MCF 10A (cell line): Measurements from ENCODE around the gene MAMLD1. TPM values are rescaled to one million over a fixed set of nuclear protein-coding genes. Genes with fewer than 3 reads are reported as not detected.

Source experiments
- BruUV-seq: library from RNA; stranded (reverse); fragments of 400-500 nt; replicated peaks from 2 replicates; lab custom pipeline; 2021; lab: Mats Ljungman, UMichigan
- CTCF ChIA-PET: fragments of 300-600 bp; sonication (Branson Sonifier 250); formaldehyde crosslinking; extraction: SDS; loops from one replicate; lab custom pipeline; 2021; ENCODE audit warnings: antibody characterized with exemption, inconsistent platforms; lab: Yijun Ruan, JAX
- POLR2A ChIA-PET: fragments of 300-600, 350-650 bp; sonication (Branson Sonifier 250); formaldehyde crosslinking; extraction: SDS; loops from one replicate; lab custom pipeline; 2020; ENCODE audit warnings: antibody characterized with exemption, inconsistent platforms; lab: Yijun Ruan, JAX
- DNase-seq: peaks from one replicate; pipeline ENCODE4 v3.0.0-alpha.2; 2018; ENCODE audit not compliant: unreplicated experiment
- H3K27ac Mint-ChIP-seq: one replicate; pipeline ENCODE4 v1.8.0; 2022; ENCODE audit warnings: mild to moderate bottlenecking, low read depth, mixed read lengths; ENCODE audit not compliant: unreplicated experiment
- H3K27me3 Mint-ChIP-seq: one replicate; pipeline ENCODE4 v1.8.0; 2022; ENCODE audit warnings: mixed read lengths; ENCODE audit not compliant: insufficient read depth, unreplicated experiment
- H3K36me3 Mint-ChIP-seq: one replicate; pipeline ENCODE4 v1.8.0; 2022; ENCODE audit warnings: mild to moderate bottlenecking, moderate library complexity, mixed read lengths; ENCODE audit not compliant: insufficient read depth, unreplicated experiment
- H3K4me1 Mint-ChIP-seq: one replicate; pipeline ENCODE4 v1.8.0; 2022; ENCODE audit warnings: mixed read lengths; ENCODE audit not compliant: insufficient read depth, unreplicated experiment
- H3K4me3 Mint-ChIP-seq: one replicate; pipeline ENCODE4 v1.8.0; 2022; ENCODE audit warnings: mild to moderate bottlenecking, moderate library complexity, mixed read lengths; ENCODE audit not compliant: unreplicated experiment
- H3K9me3 Mint-ChIP-seq: one replicate; pipeline ENCODE4 v1.8.0; 2022; ENCODE audit warnings: mixed read lengths; ENCODE audit not compliant: unreplicated experiment
- CTCF ChIP-seq: fragments of 200-600 bp; IDR thresholded peaks from one replicate; pipeline ENCODE4 v1.8.0; 2022; ENCODE audit warnings: antibody characterized with exemption, mild to moderate bottlenecking; ENCODE audit not compliant: unreplicated experiment
- intact Hi-C: fragments of 100-400 bp; cut with micrococcal nuclease; formaldehyde crosslinking; loops from 2 replicates; pipeline ENCODE4 v1.14.1; 2022
- total RNA-seq: library from RNA; stranded (reverse); gene quantifications from 2 replicates; pipeline ENCODE4 v1.2.3, GENCODE V29; 2022

MAMLD1 gene
- total RNA-seq, 1 experiment from 2014 or later: 1.9 TPM

- ChIA-PET CTCF (no interaction called here), POLR2A (interaction anchor here (1.0 kb wide), 1 partner anchor 169 kb away, joined by 3 read pairs; no protein-coding TSS in a partner anchor)
- Mint-ChIP-seq H3K4me1 (peaks cover under 1% of the 10 kb centered on the region), H3K9me3 (no peaks in the 10 kb centered on the region), H3K27ac (no peak overlapping the region), H3K36me3 (no peaks in the 10 kb centered on the region), H3K27me3 (peaks cover 12% of the 10 kb centered on the region), H3K4me3 (no peak overlapping the region)
- no peak for DNase-seq
- TF ChIP-seq CTCF: no peak
- intact Hi-C loops: no loop called here
- BruUV-seq: no TSS peak
Observed at GRCh38 chrX:150371877-150372276, 8.8 kb downstream of the MAMLD1 start.

- CTCF ChIA-PET: no interaction called here
- Mint-ChIP-seq H3K4me1 (no peaks in the 10 kb centered on the region), H3K9me3 (no peaks in the 10 kb centered on the region), H3K27me3 (peaks cover 12% of the 10 kb centered on the region), H3K36me3 (no peaks in the 10 kb centered on the region), H3K27ac (no peak overlapping the region), H3K4me3 (no peak overlapping the region)
- no peak for DNase-seq
- no TSS peak for BruUV-seq
- POLR2A ChIA-PET: no interaction called here
- intact Hi-C loops: no loop called here
- TF ChIP-seq CTCF: no peak
Observed at GRCh38 chrX:150372280-150372679, 9.2 kb downstream of the MAMLD1 start.

- BruUV-seq: no TSS peak
- H3K27ac Mint-ChIP-seq: no peak overlapping the region
- intact Hi-C loops: no loop called here
- H3K4me3 Mint-ChIP-seq: no peak overlapping the region
- no peak for DNase-seq
- H3K9me3 Mint-ChIP-seq: no peaks in the 10 kb centered on the region
- H3K27me3 Mint-ChIP-seq: peaks cover 12% of the 10 kb centered on the region
- ChIA-PET CTCF (no interaction called here), POLR2A (no interaction called here)
- TF ChIP-seq CTCF: no peak
- H3K36me3 Mint-ChIP-seq: no peaks in the 10 kb centered on the region
- no peaks in the 10 kb centered on the region for H3K4me1 Mint-ChIP-seq
Observed at GRCh38 chrX:150372756-150373155, 9.6 kb downstream of the MAMLD1 start.

GRCh38 chrX:150375243-150375770 is 12.2 kb downstream of the MAMLD1 start:
- Mint-ChIP-seq H3K36me3 (no peaks in the 10 kb centered on the region), H3K27me3 (peaks cover 12% of the 10 kb centered on the region), H3K27ac (no peak overlapping the region), H3K4me3 (no peak overlapping the region), H3K9me3 (no peaks in the 10 kb centered on the region), H3K4me1 (no peaks in the 10 kb centered on the region)
- BruUV-seq: no TSS peak
- DNase-seq: no peak
- no peak for TF ChIP-seq CTCF
- ChIA-PET CTCF (interaction anchor here (2.2 kb wide), 1 partner anchor 11 kb away, joined by 11 read pairs; no protein-coding TSS in a partner anchor), POLR2A (no interaction called here)
- intact Hi-C loops: no loop called here
